GM21723 (cell line): ENCODE measurements around the gene CDYL.

Experiments used
- ATAC-seq: cut with Tn5 transposase; IDR thresholded peaks from one replicate; pipeline ENCODE4 v1.9.1; 2021; ENCODE audit warnings: mild to moderate bottlenecking, moderate library complexity; ENCODE audit not compliant: unreplicated experiment

CDYL gene

GRCh38 chr6:4953440-4953839, 177.2 kb downstream of the CDYL start:
- ATAC-seq: no peak

GRCh38 chr6:4956625-4957024, 180.4 kb downstream of the CDYL start:
- ATAC-seq: no peak

GRCh38 chr6:4957521-4958231, 181.5 kb downstream of the CDYL start:
- no peak for ATAC-seq

GRCh38 chr6:4958624-4959023, 182.4 kb downstream of the CDYL start:
- ATAC-seq: no peak

GRCh38 chr6:4961322-4962168, 185.3 kb downstream of the CDYL start:
- no peak for ATAC-seq

GRCh38 chr6:4962905-4963304, 186.7 kb downstream of the CDYL start:
- no peak for ATAC-seq

- ATAC-seq: no peak
Measured at GRCh38 chr6:4964675-4965561, 188.7 kb downstream of the CDYL start.

- ATAC-seq: no peak
Measured at GRCh38 chr6:4965562-4966389, 189.6 kb downstream of the CDYL start.

GRCh38 chr6:4967301-4968030, 191.3 kb downstream of the CDYL start:
- no peak for ATAC-seq

GRCh38 chr6:4969609-4970285, 193.5 kb downstream of the CDYL start:
- no peak for ATAC-seq

GRCh38 chr6:4970739-4971395, 194.7 kb downstream of the CDYL start:
- ATAC-seq: no peak

- ATAC-seq: no peak
Measured at GRCh38 chr6:4971851-4972250, 195.6 kb downstream of the CDYL start.

GRCh38 chr6:4972438-4972837, 196.2 kb downstream of the CDYL start:
- ATAC-seq: no peak

GRCh38 chr6:4973415-4973814, 197.2 kb downstream of the CDYL start:
- ATAC-seq: no peak

- ATAC-seq: no peak
Measured at GRCh38 chr6:4973982-4974745, 198.0 kb downstream of the CDYL start.

- no peak for ATAC-seq
Measured at GRCh38 chr6:4974962-4975361, 198.8 kb downstream of the CDYL start.

- ATAC-seq: no peak
Measured at GRCh38 chr6:4975506-4975905, 199.3 kb downstream of the CDYL start.

- no peak for ATAC-seq
Measured at GRCh38 chr6:4977468-4977867, 201.3 kb downstream of the CDYL start.
